Tibial nerve (tissue), 4 donors: Measurements from ENCODE around the gene CHMP4B.

ENCODE experiments used
- EP300 ChIP-seq, 2 donors: sonication (generic); formaldehyde crosslinking; IDR thresholded peaks; one replicate each; pipeline ENCODE4 v1.6.1; 2017; ENCODE audit warnings: antibody characterized with exemption in 2 of 2, mild to moderate bottlenecking in 1 of 2
- POLR2A ChIP-seq, 2 donors: fragments of 450-650 bp; IDR thresholded peaks; one replicate each; pipeline ENCODE4 v1.6.1; 2017; ENCODE audit warnings: antibody characterized with exemption in 2 of 2, mild to moderate bottlenecking in 2 of 2, moderate library complexity in 2 of 2
- TF ChIP-seq, protein P1 (sequence below), 5 experiments: fragments of 200-600 bp in 3 of 5; fragments of 450-650 bp in 2 of 5; sonication (generic) in 3 of 5; IDR thresholded peaks; one replicate each; pipeline ENCODE4 v1.5.1; 2016 to 2019; ENCODE audit warnings: antibody characterized with exemption in 5 of 5, mild to moderate bottlenecking in 3 of 5, moderate library complexity in 2 of 5

DNA sequence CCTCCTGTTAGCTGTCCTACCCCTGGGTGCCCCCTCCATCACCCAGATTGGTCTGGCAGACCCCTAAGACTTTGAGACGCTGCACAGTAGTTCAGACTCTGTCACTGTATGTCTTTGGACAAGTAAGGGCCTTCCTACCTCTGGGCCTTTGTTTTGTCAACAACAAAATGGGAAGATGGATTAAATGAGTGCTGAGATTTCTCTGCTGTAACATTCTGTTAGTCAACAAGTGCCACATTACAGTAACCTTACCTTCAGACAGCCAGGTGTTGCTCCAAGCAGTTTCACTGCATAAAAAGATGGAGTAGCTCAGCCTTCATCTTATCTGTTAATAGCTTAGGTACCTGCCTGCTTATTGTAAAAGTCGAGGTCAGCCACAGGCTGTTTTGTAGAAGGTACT lies 16.0 kb downstream of the CHMP4B start:
- TF ChIP-seq, protein P1, sequence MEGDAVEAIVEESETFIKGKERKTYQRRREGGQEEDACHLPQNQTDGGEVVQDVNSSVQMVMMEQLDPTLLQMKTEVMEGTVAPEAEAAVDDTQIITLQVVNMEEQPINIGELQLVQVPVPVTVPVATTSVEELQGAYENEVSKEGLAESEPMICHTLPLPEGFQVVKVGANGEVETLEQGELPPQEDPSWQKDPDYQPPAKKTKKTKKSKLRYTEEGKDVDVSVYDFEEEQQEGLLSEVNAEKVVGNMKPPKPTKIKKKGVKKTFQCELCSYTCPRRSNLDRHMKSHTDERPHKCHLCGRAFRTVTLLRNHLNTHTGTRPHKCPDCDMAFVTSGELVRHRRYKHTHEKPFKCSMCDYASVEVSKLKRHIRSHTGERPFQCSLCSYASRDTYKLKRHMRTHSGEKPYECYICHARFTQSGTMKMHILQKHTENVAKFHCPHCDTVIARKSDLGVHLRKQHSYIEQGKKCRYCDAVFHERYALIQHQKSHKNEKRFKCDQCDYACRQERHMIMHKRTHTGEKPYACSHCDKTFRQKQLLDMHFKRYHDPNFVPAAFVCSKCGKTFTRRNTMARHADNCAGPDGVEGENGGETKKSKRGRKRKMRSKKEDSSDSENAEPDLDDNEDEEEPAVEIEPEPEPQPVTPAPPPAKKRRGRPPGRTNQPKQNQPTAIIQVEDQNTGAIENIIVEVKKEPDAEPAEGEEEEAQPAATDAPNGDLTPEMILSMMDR (IDR thresholded peaks at IDR 0.05), result no peak
- no peak for TF ChIP-seq POLR2A (IDR thresholded peaks at IDR 0.05)
- TF ChIP-seq EP300 (IDR thresholded peaks at IDR 0.05), result no peak
